HepG2 (cell line): ENCODE results near the gene FAM187B. TPM values are rescaled to one million over a fixed set of nuclear protein-coding genes. Genes with fewer than 3 reads are reported as not detected.

Source experiments
- ATAC-seq: fragments of 200-7000 bp; cut with Tn5 transposase; 3 replicates; pipeline ENCODE4 v1.9.1; 2020; ENCODE audit warnings: mild to moderate bottlenecking, moderate library complexity
- BruUV-seq: library from RNA; stranded (reverse); fragments of 400-500 nt; replicated peaks from 2 replicates; lab custom pipeline; 2021; lab: Mats Ljungman, UMichigan
- CTCF ChIA-PET: fragments of 300-600 bp; formaldehyde crosslinking; extraction: SDS; loops from one replicate; lab custom pipeline; 2021; ENCODE audit warnings: low total read pairs, inconsistent platforms, low intra/inter-chr PET ratio; lab: Yijun Ruan, JAX
- POLR2A ChIA-PET: fragments of 350-600 bp; sonication (Branson Sonifier 250); formaldehyde crosslinking; loops from one replicate; lab custom pipeline; 2020; ENCODE audit warnings: antibody characterized with exemption, inconsistent platforms; lab: Yijun Ruan, JAX
- DNase-seq: peaks from one replicate; pipeline ENCODE4 v3.0.0-alpha.2; 2015; ENCODE audit warnings: low spot score
- FAIRE-seq: peaks from 3 replicates; lab custom pipeline; 2011; peaks lifted over from hg19 to GRCh38; lab: Jason Lieb, UNC
- H2AFZ ChIP-seq: one replicate; pipeline ENCODE4 v1.6.1; 2011; ENCODE audit warnings: low read length, inconsistent platforms
- H3K27ac ChIP-seq: fragments of 300-600 bp; 3 replicates; pipeline ENCODE4 v1.8.0; 2011; ENCODE audit warnings: mixed run types, mild to moderate bottlenecking, mixed read lengths, low read length, inconsistent platforms; ENCODE audit not compliant: insufficient read depth; ENCODE audit errors: extremely low read length
- H3K27me3 ChIP-seq, 2 experiments: fragments of 200-600 bp in 1 of 2; 2 replicates in 1 of 2; 3 replicates in 1 of 2; pipeline versions ENCODE4 v1.6.0 to v1.8.0; 2011; ENCODE audit warnings: low read length in 2 of 2, mild to moderate bottlenecking in 2 of 2, moderate library complexity in 2 of 2, inconsistent platforms in 1 of 2; ENCODE audit not compliant: insufficient read depth in 2 of 2, control insufficient read depth in 1 of 2
- H3K36me3 ChIP-seq, 2 experiments: fragments of 200-600 bp in 1 of 2; replicated peaks in 1 of 2; 2 replicates in 1 of 2; 3 replicates in 1 of 2; pipeline versions ENCODE4 v1.5.1 to v1.8.0; 2011; ENCODE audit warnings: low read length in 2 of 2, inconsistent platforms in 1 of 2; ENCODE audit not compliant: insufficient read depth in 2 of 2, control insufficient read depth in 1 of 2
- H3K4me1 ChIP-seq: 2 replicates; pipeline ENCODE4 v1.5.1; 2012; ENCODE audit warnings: low read length, inconsistent platforms; ENCODE audit not compliant: insufficient read depth
- H3K4me2 ChIP-seq: 2 replicates; pipeline ENCODE4 v1.6.0; 2011; ENCODE audit warnings: low read depth, low read length, inconsistent platforms
- H3K4me3 ChIP-seq, 3 experiments: fragments of 200-600 bp in 1 of 3; sonication (generic), shearing (Covaris generic) in 1 of 3; replicated peaks in 1 of 3; 2 replicates each; pipeline ENCODE4 v1.5.1; 2011 to 2016; ENCODE audit warnings: low read length in 3 of 3, inconsistent platforms in 2 of 3, low read depth in 2 of 3, mild to moderate bottlenecking in 2 of 3, control low read depth in 1 of 3, mixed read lengths in 1 of 3; ENCODE audit not compliant: insufficient read depth in 1 of 3
- H3K79me2 ChIP-seq: one replicate; pipeline ENCODE4 v1.6.1; 2011; ENCODE audit warnings: low read length, inconsistent platforms; ENCODE audit not compliant: insufficient read depth
- H3K9ac ChIP-seq: 2 replicates; pipeline ENCODE4 v1.6.0; 2011; ENCODE audit warnings: mild to moderate bottlenecking, low read depth, low read length, inconsistent platforms; ENCODE audit not compliant: insufficient read depth
- H3K9me3 ChIP-seq: 2 replicates; pipeline ENCODE4 v1.5.1; 2012; ENCODE audit warnings: mild to moderate bottlenecking, low read length
- H4K20me1 ChIP-seq: 2 replicates; pipeline ENCODE4 v1.6.0; 2011; ENCODE audit warnings: inconsistent platforms, mild to moderate bottlenecking, low read length, moderate library complexity; ENCODE audit not compliant: insufficient read depth
- ARNT ChIP-seq: fragments of 450-650 bp; IDR thresholded peaks from 2 replicates; pipeline ENCODE4 v1.6.1; 2017
- NFE2 ChIP-seq: sonication (generic); formaldehyde crosslinking; IDR thresholded peaks from 2 replicates; pipeline ENCODE4 v1.4.0; 2020; ENCODE audit warnings: missing genetic modification reagents
- NFKB2 ChIP-seq: sonication (generic); formaldehyde crosslinking; IDR thresholded peaks from 2 replicates; pipeline ENCODE4 v1.4.0; 2020; ENCODE audit warnings: missing genetic modification reagents, borderline replicate concordance
- PHB2 ChIP-seq: fragments of 450-650 bp; IDR thresholded peaks from 2 replicates; pipeline ENCODE4 v1.6.1; 2018; ENCODE audit not compliant: partially characterized antibody
- REL ChIP-seq: sonication (generic); formaldehyde crosslinking; conservative IDR thresholded peaks from 2 replicates; pipeline ENCODE4 v1.8.0; 2022; ENCODE audit warnings: mild to moderate bottlenecking, missing genetic modification reagents, moderate library complexity
- ZMYM3 ChIP-seq: sonication (generic); formaldehyde crosslinking; IDR thresholded peaks from 2 replicates; pipeline ENCODE4 v1.5.1; 2020; ENCODE audit warnings: mild to moderate bottlenecking, missing genetic modification reagents
- ZNF230 ChIP-seq: sonication (generic); formaldehyde crosslinking; IDR thresholded peaks from 2 replicates; pipeline ENCODE4 v1.4.0; 2020; ENCODE audit warnings: mild to moderate bottlenecking, missing genetic modification reagents
- ZNF274 ChIP-seq: sonication (generic); formaldehyde crosslinking; IDR thresholded peaks from 2 replicates; pipeline ENCODE4 v1.5.1; 2020; ENCODE audit warnings: mild to moderate bottlenecking, missing genetic modification reagents
- ZNF549 ChIP-seq: sonication (generic); formaldehyde crosslinking; IDR thresholded peaks from 2 replicates; pipeline ENCODE4 v1.5.0; 2020; ENCODE audit warnings: missing genetic modification reagents
- ZNF550 ChIP-seq: sonication (generic); formaldehyde crosslinking; IDR thresholded peaks from 2 replicates; pipeline ENCODE4 v1.4.0; 2020; ENCODE audit warnings: mild to moderate bottlenecking, missing genetic modification reagents, borderline replicate concordance
- ZNF891 ChIP-seq: sonication (generic); formaldehyde crosslinking; IDR thresholded peaks from 2 replicates; pipeline ENCODE4 v1.5.0; 2020; ENCODE audit warnings: mild to moderate bottlenecking, missing genetic modification reagents
- WGBS: methylation state at CpG from one replicate; pipeline ENCODE4 v1.1.6; 2017; ENCODE audit warnings: low lambda C conversion rate; 5-methylcytosine and 5-hydroxymethylcytosine counted together
- in situ Hi-C: cut with HindIII; loops from 2 replicates; pipeline ENCODE4 v1.10.0; 2017; ENCODE audit warnings: low pct_unique_long_range_greater_than_20kb; ENCODE audit not compliant: extremely low pct_ligation_motif_present
- intact Hi-C: fragments of 100-400 bp; cut with micrococcal nuclease; formaldehyde crosslinking; loops from one replicate; pipeline ENCODE4 v1.10.0; 2022; ENCODE audit not compliant: unreplicated experiment
- polyA plus RNA-seq, 8 experiments: library from polyadenylated mRNA; depleted of rRNA in 3 of 8; stranded (reverse) in 7 of 8; unstranded in 1 of 8; fragments of >200 nt; fragmentation: Illumina TruSeq in 4 of 8; extraction: Trizol in 4 of 8; gene quantifications; 2 replicates each; pipeline versions ENCODE4 v1.2.1 to v1.2.3, GENCODE V29; 2011 to 2016; ENCODE audit warnings: low read depth in 4 of 8, missing spikeins in 1 of 8, mixed read lengths in 1 of 8; ENCODE audit not compliant: insufficient read depth in 1 of 8
- total RNA-seq, 5 experiments: library from RNA; depleted of rRNA; stranded (reverse); fragments of >200 nt; fragmentation: Illumina TruSeq; extraction: Trizol; gene quantifications; 2 replicates each; pipeline ENCODE4 v1.2.3, GENCODE V29; 2016; ENCODE audit warnings: low read depth in 1 of 5
- TF ChIP-seq, protein P1 (sequence below): sonication (generic); formaldehyde crosslinking; IDR thresholded peaks from 2 replicates; pipeline ENCODE4 v1.4.0; 2020; ENCODE audit warnings: missing genetic modification reagents
- TF ChIP-seq, protein P2 (sequence below): sonication (generic); formaldehyde crosslinking; IDR thresholded peaks from 2 replicates; pipeline ENCODE4 v1.9.0; 2021; ENCODE audit warnings: missing genetic modification reagents, mild to moderate bottlenecking, borderline replicate concordance
- TF ChIP-seq, protein P3 (sequence below): sonication (generic); formaldehyde crosslinking; IDR thresholded peaks from 2 replicates; pipeline ENCODE4 v1.4.0; 2020; ENCODE audit warnings: mild to moderate bottlenecking, low read depth, missing genetic modification reagents
- TF ChIP-seq, protein P4 (sequence below): sonication (generic); formaldehyde crosslinking; IDR thresholded peaks from 2 replicates; pipeline ENCODE4 v1.8.0; 2022; ENCODE audit warnings: mild to moderate bottlenecking, missing genetic modification reagents

FAM187B gene
- total and polyA plus RNA-seq, 2 of the 13 experiments (the other 11 are each of a cell fraction or from before 2014, with no cell fraction given), result not detected

DNA sequence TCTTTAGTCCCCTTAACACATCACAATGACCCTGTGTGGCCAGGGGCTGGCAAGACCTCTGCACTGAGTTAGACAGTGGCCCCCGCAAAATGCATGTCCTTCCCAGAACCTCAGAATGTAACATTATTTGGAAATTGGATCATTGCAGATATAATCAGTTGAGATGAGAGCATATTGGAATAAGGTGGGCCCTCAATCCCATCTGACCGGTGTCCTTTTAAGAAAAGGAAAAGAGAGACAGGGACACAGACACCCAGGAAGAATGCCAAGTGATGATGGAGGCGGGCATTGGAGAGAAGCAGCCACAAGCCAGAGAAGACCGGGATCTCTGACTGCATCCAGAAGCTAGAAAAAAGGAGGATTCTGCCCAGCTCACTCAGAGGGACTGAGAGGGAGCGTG, 1.8 kb downstream of the FAM187B start:
- H3K9ac ChIP-seq, result no peak overlapping the region
- H2AFZ ChIP-seq, result no peak overlapping the region
- FAIRE-seq (no peak), DNase-seq (no peak), ATAC-seq (no peak)
- POLR2A ChIA-PET, result no interaction called here
- H4K20me1 ChIP-seq, result no peaks in the 10 kb centered on the region
- H3K4me3 ChIP-seq, result no peak overlapping the region
- no peak overlapping the region for H3K4me2 ChIP-seq
- 62% methylated on average over 4 of the region's 5 CpGs for WGBS
- CTCF ChIA-PET, result no interaction called here
- TF ChIP-seq ZNF230, result no peak
- no peak for TF ChIP-seq REL (CRISPR knock-in tag)
- no peak for TF ChIP-seq PHB2
- TF ChIP-seq ZMYM3 (CRISPR knock-in tag), result no peak
- TF ChIP-seq, all 625 proteins: peak for 0
- in situ Hi-C loops, result no loop called here
- Histone ChIP-seq H3K79me2 (no peaks in the 10 kb centered on the region), H3K4me1 (no peaks in the 10 kb centered on the region), H3K9me3 (no peaks in the 10 kb centered on the region), H3K36me3 (no peaks in the 10 kb centered on the region), H3K27me3 (peaks cover 0 to 6% of the 10 kb centered on the region in 2 experiments; a peak in 2 of 5 replicates), H3K27ac (no peak overlapping the region)
- intact Hi-C loops, result no loop called here
- BruUV-seq, result no TSS peak

DNA sequence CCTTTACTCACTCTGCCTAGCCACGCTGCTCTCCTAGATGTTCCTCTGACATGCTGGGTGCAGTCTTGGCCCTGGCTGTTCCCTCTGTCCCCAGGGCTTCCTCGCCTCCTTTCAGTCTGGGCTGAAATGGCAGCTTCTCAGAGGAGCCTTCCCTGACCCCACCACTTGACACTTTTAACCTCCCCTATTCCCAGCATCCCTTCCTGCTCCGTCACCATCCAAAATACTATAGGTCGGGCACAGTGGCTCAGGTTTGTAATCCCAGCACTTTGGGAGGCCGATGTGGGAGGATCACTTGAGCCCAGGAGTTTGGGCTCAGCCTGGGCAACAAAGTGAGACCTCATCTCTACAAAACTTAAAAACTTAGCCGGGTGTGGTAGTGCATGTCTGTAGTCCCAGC, 2.6 kb downstream of the FAM187B start:
- ATAC-seq (no peak), FAIRE-seq (no peak), DNase-seq (no peak)
- WGBS, result 31% methylated on average over 6 of the region's 6 CpGs
- no peaks in the 10 kb centered on the region for H3K79me2 ChIP-seq
- H3K4me3 ChIP-seq, result no peak overlapping the region
- ChIA-PET CTCF (no interaction called here), POLR2A (no interaction called here)
- no peaks in the 10 kb centered on the region for H3K4me1 ChIP-seq
- H3K27me3 ChIP-seq, result peaks cover 0 to 6% of the 10 kb centered on the region in 2 experiments; a peak in 2 of 5 replicates
- H4K20me1 ChIP-seq, result no peaks in the 10 kb centered on the region
- BruUV-seq, result no TSS peak
- H3K9ac ChIP-seq, result no peak overlapping the region
- in situ Hi-C loops (no loop called here), intact Hi-C loops (no loop called here)
- H2AFZ ChIP-seq, result no peak overlapping the region
- H3K36me3 ChIP-seq, result no peaks in the 10 kb centered on the region
- no peak overlapping the region for H3K27ac ChIP-seq
- no peaks in the 10 kb centered on the region for H3K9me3 ChIP-seq
- H3K4me2 ChIP-seq, result no peak overlapping the region
- no peak for TF ChIP-seq ZNF549 (CRISPR knock-in tag)
- TF ChIP-seq ZNF274 (CRISPR knock-in tag), result no peak
- TF ChIP-seq ZNF891 (CRISPR knock-in tag), result no peak
- no peak for TF ChIP-seq NFE2 (CRISPR knock-in tag)
- TF ChIP-seq, protein P1, sequence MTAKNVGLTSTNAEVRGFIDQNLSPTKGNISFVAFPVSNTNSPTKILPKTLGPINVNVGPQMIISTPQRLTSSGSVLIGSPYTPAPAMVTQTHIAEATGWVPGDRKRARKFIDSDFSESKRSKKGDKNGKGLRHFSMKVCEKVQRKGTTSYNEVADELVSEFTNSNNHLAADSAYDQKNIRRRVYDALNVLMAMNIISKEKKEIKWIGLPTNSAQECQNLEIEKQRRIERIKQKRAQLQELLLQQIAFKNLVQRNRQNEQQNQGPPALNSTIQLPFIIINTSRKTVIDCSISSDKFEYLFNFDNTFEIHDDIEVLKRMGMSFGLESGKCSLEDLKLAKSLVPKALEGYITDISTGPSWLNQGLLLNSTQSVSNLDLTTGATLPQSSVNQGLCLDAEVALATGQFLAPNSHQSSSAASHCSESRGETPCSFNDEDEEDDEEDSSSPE (CRISPR knock-in tag), result no peak
- TF ChIP-seq, protein P2, sequence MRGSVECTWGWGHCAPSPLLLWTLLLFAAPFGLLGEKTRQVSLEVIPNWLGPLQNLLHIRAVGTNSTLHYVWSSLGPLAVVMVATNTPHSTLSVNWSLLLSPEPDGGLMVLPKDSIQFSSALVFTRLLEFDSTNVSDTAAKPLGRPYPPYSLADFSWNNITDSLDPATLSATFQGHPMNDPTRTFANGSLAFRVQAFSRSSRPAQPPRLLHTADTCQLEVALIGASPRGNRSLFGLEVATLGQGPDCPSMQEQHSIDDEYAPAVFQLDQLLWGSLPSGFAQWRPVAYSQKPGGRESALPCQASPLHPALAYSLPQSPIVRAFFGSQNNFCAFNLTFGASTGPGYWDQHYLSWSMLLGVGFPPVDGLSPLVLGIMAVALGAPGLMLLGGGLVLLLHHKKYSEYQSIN (CRISPR knock-in tag), result no peak
- TF ChIP-seq, protein P3, sequence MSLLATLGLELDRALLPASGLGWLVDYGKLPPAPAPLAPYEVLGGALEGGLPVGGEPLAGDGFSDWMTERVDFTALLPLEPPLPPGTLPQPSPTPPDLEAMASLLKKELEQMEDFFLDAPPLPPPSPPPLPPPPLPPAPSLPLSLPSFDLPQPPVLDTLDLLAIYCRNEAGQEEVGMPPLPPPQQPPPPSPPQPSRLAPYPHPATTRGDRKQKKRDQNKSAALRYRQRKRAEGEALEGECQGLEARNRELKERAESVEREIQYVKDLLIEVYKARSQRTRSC (CRISPR knock-in tag), result no peak
- TF ChIP-seq ARNT, result no peak
- TF ChIP-seq ZNF550 (CRISPR knock-in tag), result no peak
- TF ChIP-seq, protein P4, sequence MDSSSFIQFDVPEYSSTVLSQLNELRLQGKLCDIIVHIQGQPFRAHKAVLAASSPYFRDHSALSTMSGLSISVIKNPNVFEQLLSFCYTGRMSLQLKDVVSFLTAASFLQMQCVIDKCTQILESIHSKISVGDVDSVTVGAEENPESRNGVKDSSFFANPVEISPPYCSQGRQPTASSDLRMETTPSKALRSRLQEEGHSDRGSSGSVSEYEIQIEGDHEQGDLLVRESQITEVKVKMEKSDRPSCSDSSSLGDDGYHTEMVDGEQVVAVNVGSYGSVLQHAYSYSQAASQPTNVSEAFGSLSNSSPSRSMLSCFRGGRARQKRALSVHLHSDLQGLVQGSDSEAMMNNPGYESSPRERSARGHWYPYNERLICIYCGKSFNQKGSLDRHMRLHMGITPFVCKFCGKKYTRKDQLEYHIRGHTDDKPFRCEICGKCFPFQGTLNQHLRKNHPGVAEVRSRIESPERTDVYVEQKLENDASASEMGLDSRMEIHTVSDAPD, result no peak
- no peak for TF ChIP-seq NFKB2 (CRISPR knock-in tag)
